NCI-H1694 (cell line): ENCODE measurements around the gene INPP5A.
"Not testable (repeated sequence)": the region's sequence is repeated elsewhere in the genome, so short reads cannot be mapped to it uniquely, and the experiment has no call there.

ENCODE experiments used
- DNase-seq: peaks from one replicate; lab custom pipeline; 2025; lab: John Stamatoyannopoulos, UW

Gene INPP5A

GRCh38 chr10:132815168-132815857, 277.7 kb downstream of the INPP5A start:
- no peak for DNase-seq

DNA sequence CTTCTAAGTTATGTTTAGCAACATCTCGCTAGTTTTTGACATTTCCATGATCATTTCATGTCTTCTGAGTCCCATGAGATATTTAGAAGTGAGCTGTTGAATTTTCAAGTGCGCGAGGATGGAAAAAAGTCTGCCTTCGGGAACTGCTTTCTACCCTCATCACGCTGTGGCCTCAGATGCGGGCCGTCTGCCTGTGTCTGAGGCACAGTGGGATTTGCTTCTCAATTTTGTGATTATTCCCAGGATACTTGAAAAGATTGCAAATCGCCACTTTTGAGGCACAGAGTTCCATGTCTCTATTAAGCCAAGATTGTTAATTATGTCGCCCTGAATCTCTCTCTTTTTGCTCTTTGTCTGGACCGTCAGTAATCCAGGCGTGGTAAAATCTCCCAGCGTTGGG, 279.1 kb downstream of the INPP5A start:
- no peak for DNase-seq

- DNase-seq: no peak
These were observed 280.2 kb downstream of the INPP5A start for GRCh38 chr10:132817701-132818211.

GRCh38 chr10:132820056-132820455, 282.5 kb downstream of the INPP5A start:
- DNase-seq: no peak

DNA sequence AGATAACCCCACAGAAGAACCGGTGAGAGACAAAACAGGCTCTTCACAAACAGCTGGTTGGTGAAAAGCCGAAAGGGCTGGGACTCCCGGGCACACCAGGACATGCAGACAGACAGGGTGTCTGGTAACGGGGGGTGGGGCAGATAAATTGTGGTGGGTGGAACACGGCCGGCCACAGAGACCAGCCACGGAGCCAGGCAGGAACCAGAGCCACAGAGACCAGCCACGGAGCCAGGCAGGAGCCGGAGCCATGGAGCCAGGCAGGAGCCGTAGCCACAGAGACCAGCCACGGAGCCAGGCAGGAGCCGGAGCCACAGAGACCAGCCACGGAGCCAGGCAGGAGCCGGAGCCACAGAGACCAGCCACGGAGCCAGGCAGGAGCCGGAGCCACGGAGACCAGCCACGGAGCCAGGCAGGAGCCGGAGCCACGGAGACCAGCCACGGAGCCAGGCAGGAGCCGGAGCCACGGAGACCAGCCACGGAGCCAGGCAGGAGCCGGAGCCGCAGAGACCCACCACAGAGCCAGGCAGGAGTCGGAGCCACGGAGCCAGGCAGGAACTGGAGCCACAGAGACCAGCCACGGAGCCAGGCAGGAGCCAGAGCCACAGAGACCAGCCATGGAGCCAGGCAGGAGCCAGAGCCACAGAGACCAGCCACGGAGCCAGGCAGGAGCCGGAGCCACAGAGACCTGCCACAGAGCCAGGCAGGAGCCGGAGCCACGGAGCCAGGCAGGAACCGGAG, 288.4 kb downstream of the INPP5A start:
- DNase-seq: not testable (repeated sequence)

GRCh38 chr10:132826524-132827422, 289.2 kb downstream of the INPP5A start:
- no peak for DNase-seq

GRCh38 chr10:132827423-132827789, 289.8 kb downstream of the INPP5A start:
- no peak for DNase-seq

- no peak for DNase-seq
These were observed 290.4 kb downstream of the INPP5A start for GRCh38 chr10:132827861-132828539.

DNA sequence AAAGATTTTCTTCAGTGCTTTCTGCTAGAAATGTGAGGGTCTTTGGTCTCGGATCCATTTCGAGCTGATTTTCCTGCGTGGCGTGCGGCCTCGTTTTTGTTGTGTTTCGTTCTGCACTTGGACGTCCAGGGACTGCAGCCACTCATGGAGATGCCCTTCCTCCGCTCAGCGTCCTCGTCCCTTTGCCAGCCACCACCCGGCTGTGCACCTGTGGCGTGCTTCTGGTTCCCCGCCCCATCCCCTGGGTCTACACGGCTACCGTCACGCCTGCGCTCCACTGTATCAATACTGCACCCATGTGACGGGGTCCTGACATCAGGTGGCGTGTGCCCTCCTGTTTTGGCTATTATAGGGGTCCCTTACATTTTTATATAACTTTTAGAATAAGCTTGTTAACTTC, 291.1 kb downstream of the INPP5A start:
- DNase-seq: no peak

DNA sequence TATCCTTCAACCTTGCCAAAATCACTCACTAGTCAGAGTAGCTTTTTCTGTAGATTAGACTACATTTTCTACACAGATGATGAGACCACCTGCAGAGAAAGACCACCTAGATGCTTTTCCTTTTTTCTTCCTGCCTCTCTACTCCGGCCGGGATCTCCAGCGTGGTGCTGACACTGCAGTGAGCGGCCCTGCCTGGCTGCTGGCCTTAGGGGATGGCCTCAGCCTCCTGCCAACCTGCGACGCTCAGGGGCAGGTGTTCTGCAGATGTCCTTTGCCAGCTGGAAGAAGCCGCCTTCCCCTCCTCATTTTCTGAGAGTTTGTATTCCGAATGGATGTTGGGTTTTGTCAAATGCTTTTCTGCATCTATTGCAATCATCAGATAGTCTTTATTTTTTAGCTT, 291.8 kb downstream of the INPP5A start:
- no peak for DNase-seq

GRCh38 chr10:132832186-132832969, 294.8 kb downstream of the INPP5A start:
- DNase-seq: no peak
